HUES6 (cell line): ENCODE data around the gene TMCC3.
"Not testable (repeated sequence)": the region's sequence is repeated elsewhere in the genome, so short reads cannot be mapped to it uniquely, and the experiment has no call there.

Experiments used
- H3K27ac ChIP-seq: 2 replicates; pipeline ENCODE4 v1.7.0; 2013; ENCODE audit warnings: low read depth, mild to moderate bottlenecking, low read length, inconsistent platforms
- H3K27me3 ChIP-seq: 2 replicates; pipeline ENCODE4 v1.6.1; 2013; ENCODE audit warnings: low read length; ENCODE audit not compliant: control insufficient read depth, insufficient read depth
- H3K36me3 ChIP-seq: 2 replicates; pipeline ENCODE4 v1.6.1; 2013; ENCODE audit warnings: low read length; ENCODE audit not compliant: control insufficient read depth, insufficient read depth
- H3K4me1 ChIP-seq: 2 replicates; pipeline ENCODE4 v1.6.1; 2013; ENCODE audit warnings: low read length; ENCODE audit not compliant: control insufficient read depth, insufficient read depth
- H3K4me3 ChIP-seq: 2 replicates; pipeline ENCODE4 v1.5.1; 2013; ENCODE audit warnings: low read depth, low read length
- H3K9ac ChIP-seq: one replicate; pipeline ENCODE4 v1.6.1; 2013; ENCODE audit warnings: mild to moderate bottlenecking, low read length
- H3K9me3 ChIP-seq: 2 replicates; pipeline ENCODE4 v1.6.1; 2013; ENCODE audit warnings: low read depth, low read length; ENCODE audit not compliant: control insufficient read depth, insufficient read depth

The TMCC3 gene

DNA sequence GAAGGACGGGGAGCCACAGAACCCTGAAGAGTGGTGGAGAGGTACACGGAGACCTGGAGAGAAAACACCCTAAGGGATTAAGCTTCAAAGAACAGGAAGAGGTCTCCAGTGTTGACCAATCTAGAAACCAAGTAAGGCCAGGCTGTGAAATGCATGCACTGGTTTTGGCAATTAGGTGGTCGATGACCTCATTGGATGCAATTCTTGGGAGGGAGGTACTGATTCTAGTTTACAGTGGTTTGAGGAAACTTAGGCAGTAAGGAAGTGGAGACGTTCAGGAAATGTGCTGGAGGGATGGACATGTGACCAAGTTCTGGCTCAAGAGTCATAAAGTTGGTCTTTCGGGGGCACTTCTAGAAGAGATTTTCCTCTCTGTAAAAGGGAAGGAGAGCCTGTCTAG, 99.4 kb downstream of the TMCC3 start:
- H3K9me3 ChIP-seq = peaks cover 18% of the 10 kb centered on the region
- no peak overlapping the region for H3K9ac ChIP-seq
- no peaks in the 10 kb centered on the region for H3K4me1 ChIP-seq
- no peak overlapping the region for H3K27ac ChIP-seq
- H3K4me3 ChIP-seq = no peak overlapping the region
- H3K27me3 ChIP-seq = no peaks in the 10 kb centered on the region
- H3K36me3 ChIP-seq = no peaks in the 10 kb centered on the region

DNA sequence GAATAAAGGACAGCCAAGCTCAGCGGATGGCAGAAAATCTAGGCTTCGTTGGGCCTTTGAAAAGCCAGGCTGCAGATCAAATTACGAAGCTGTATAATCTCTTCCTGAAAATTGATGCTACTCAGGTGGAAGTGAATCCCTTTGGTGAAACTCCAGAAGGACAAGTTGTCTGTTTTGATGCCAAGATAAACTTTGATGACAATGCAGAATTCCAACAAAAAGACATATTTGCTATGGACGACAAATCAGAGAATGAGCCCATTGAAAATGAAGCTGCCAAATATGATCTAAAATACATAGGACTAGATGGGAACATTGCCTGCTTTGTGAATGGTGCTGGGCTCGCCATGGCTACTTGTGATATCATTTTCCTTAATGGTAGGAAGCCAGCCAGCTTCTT, 101.5 kb downstream of the TMCC3 start:
- not testable (repeated sequence) for H3K4me3 ChIP-seq, H3K4me1 ChIP-seq, H3K27ac ChIP-seq, H3K27me3 ChIP-seq, H3K36me3 ChIP-seq, H3K9ac ChIP-seq
- H3K9me3 ChIP-seq = peaks cover 18% of the 10 kb centered on the region

DNA sequence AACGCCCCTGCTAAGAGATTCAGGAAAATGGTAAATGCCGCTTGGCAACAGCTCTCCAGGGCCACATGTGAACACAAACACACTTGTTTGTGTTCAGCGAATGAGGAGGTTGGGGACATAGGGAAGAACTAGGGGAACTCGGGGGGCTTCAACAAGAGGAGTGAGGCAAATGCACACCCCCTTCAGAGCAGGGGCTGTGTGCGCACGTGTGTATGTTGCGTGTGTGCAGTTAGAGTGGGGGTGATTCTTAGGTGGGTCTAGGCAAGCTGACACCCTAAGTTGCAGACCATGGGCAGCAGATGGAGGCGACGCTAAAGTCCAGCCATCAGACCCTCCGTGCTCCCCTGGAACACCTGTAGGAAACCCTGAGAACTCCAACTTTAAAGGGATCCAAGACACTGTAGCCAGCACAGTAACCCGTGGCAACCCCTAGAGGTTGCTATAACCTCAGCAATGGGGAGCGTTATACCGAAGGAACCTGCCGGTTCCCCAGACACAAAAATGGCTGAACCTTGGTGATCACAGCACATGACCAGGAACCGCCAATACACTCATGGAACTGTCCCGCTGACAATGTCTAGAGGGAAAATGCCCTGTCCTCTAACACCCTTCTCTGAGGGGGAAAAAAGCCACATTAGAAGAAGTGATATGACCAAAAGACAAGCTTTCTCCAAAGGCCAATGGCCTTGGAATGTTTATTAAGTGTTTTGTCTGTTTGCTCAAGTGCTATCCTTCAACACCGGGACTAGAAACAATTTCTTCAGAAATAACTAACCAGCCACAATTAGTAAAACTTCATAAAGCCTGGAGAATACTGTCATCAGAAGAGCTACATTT, 104.2 kb downstream of the TMCC3 start:
- Histone ChIP-seq H3K9ac (no peak overlapping the region), H3K4me3 (no peak overlapping the region), H3K27me3 (no peaks in the 10 kb centered on the region), H3K27ac (no peak overlapping the region), H3K9me3 (peaks cover 18% of the 10 kb centered on the region), H3K36me3 (no peaks in the 10 kb centered on the region), H3K4me1 (no peaks in the 10 kb centered on the region)

DNA sequence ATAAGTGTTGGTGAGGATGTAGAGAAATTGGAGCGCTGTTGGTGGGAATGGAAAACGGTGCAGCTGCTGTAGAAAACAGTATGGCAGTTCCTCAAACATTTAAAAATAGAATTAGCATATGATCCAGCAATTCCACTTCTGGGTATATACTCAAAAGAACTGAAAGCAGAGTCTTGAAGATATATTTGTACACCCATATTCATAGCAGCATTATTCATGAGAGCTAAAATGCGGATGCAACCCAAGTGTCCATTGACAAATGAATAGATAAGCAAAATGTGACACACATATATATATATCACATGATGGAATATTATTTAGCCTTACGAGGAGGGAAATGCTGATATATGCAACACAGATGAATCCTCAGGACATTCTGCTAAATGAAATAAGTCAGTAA, 106.0 kb downstream of the TMCC3 start:
- H3K27ac ChIP-seq = no peak overlapping the region
- no peak overlapping the region for H3K9ac ChIP-seq
- no peaks in the 10 kb centered on the region for H3K36me3 ChIP-seq
- peaks cover 18% of the 10 kb centered on the region for H3K9me3 ChIP-seq
- H3K27me3 ChIP-seq = no peaks in the 10 kb centered on the region
- H3K4me3 ChIP-seq = no peak overlapping the region
- no peaks in the 10 kb centered on the region for H3K4me1 ChIP-seq

DNA sequence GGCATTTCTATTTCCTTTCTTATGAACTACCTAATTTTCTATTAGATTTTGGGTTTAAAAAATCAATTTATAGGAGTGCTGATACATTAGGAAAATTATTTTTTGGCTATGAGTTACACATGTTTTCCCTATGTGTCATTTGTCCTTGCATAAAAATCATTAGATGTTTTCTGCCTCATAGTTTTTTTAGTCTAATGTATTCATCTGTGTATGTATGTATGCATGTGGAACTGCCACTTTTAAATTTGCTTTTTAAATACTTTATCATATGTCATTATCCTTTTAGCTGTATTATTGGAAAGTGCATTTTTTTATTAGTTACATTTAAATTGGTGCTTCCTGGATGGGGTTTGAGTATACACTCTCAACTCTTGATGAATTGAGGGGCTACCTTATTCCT, 112.0 kb downstream of the TMCC3 start:
- Histone ChIP-seq H3K4me1 (no peaks in the 10 kb centered on the region), H3K9ac (no peak overlapping the region), H3K27me3 (no peaks in the 10 kb centered on the region), H3K4me3 (no peak overlapping the region), H3K9me3 (no peaks in the 10 kb centered on the region), H3K27ac (no peak overlapping the region), H3K36me3 (no peaks in the 10 kb centered on the region)

DNA sequence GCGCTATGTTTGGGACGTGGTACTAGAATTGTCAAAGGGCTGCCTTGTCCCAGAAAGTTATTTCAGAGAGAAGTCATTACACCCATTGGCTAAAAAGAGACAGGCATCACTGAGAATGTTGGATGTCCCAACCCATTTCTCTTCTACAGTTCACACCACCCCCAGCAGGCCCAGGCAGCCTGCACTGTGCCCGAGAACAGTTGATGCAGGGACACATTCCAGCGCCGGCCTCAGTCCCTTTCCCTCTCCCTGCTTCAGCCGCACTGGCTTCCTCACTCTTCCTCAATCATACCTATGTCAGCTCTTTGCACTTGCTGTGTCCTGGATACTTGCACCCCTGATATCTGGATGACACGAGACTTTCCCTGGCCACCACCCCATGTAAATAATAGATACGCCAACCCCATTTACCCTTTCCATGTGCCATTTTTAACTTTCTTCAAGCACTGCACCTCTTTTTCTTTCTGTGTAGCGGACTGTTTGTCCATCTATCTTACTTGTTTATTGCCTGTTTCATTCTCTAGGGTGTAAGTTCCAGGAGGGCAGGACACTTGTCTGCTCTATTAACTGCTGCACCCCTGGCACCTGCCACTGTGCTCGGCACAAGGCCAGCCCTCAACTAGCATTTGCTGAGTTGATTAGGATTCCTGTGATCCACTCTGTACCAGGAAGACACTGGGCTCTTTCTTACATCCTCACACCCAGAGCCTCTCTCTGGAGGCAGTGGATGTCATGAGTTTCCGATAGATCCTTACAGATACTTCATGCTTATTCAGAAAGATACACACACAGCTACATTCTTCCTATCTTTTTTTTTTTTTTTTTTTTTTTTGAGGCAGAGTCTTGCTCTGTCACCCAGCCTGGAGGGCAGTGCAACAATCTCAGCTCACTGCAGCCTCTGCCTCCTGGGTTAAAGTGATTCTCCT, 114.1 kb downstream of the TMCC3 start:
- Histone ChIP-seq H3K36me3 (no peaks in the 10 kb centered on the region), H3K27ac (no peak overlapping the region), H3K9me3 (no peaks in the 10 kb centered on the region), H3K4me1 (no peaks in the 10 kb centered on the region; the same call in 1 of the 2 replicates), H3K9ac (no peak overlapping the region), H3K27me3 (no peaks in the 10 kb centered on the region), H3K4me3 (no peak overlapping the region)

DNA sequence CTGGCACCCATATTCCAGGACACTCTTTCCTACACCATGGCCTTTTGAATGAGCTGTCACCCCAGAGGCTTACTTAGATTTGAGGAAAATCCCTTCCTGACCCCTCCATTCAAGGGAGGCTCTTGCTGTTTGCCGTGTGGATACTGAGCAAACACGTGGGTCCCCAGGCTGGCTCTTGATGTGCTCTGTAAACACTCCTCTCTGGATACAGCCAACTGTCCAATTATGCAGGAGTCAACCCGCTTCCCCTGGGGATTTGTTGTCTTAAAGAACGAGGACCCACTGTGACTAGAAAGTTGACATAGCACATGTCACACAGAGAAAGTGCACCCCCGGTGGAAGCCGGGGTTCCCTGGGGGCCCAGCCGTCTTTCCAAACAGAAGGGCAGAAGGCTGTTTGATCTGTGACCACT, 114.8 kb downstream of the TMCC3 start:
- Histone ChIP-seq H3K36me3 (no peaks in the 10 kb centered on the region), H3K9ac (no peak overlapping the region), H3K27ac (no peak overlapping the region), H3K4me3 (no peak overlapping the region), H3K4me1 (no peaks in the 10 kb centered on the region; the same call in 1 of the 2 replicates), H3K27me3 (no peaks in the 10 kb centered on the region), H3K9me3 (no peaks in the 10 kb centered on the region)

DNA sequence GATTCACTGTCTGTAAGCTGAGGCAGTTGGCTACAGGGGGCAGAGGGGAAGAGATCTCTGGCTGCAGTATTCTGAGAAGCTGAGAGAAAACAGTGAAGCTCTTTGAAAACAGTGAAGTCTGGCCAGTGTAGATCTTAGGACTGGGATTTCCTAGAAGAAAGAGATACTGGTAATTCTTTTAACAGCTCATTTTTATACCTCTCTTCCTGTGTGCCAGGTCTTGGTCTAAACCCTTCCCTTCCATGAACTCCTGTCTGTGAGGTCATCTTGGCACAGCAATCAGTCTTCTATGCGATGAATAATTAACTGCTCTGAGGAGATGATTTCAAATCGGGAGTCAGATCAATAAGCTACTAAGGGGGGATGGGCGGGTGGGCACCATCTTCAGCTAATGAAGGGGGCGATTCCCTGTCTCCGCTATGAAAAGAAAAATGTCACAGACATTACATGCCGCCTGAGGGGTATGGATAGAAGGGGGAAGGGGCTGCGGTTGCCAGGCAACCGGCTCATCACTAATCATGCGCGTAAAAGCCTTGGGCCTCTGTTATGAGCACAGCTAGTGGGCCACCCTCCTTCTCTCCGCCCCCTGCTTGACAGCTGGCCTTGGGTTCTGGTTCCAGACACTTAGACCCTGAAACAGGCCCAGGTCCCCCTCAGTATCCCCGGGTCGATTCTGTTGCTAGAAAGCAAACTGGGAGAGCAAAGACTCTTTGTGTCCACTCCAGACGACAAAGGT, 115.4 kb downstream of the TMCC3 start:
- no peaks in the 10 kb centered on the region for H3K27me3 ChIP-seq
- H3K27ac ChIP-seq = no peak overlapping the region
- no peaks in the 10 kb centered on the region for H3K36me3 ChIP-seq
- no peak overlapping the region for H3K4me3 ChIP-seq
- H3K9me3 ChIP-seq = no peaks in the 10 kb centered on the region
- H3K9ac ChIP-seq = no peak overlapping the region
- H3K4me1 ChIP-seq = no peaks in the 10 kb centered on the region; the same call in 1 of the 2 replicates

DNA sequence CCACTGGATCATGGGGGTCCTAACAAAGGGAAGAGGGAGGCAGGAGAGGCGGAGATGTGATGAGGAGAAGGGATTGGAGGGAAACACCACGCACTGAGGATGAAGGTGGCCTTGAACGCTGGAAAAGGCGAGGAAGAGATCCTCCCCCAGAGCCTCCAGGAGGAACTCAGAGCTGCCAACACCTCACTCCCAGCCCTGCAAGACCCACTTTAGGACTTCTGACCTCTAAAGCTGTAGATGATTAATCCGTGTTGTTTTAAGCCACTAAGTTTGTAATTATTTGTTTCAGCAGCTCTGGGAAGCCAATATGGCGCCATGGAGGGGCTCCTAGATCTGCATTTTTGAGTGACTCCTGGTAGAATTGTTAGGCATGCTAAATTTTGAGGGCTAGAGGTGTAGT, 116.1 kb downstream of the TMCC3 start:
- Histone ChIP-seq H3K4me1 (no peaks in the 10 kb centered on the region; the same call in 1 of the 2 replicates), H3K4me3 (no peak overlapping the region), H3K27ac (no peak overlapping the region), H3K9me3 (no peaks in the 10 kb centered on the region), H3K27me3 (no peaks in the 10 kb centered on the region), H3K36me3 (no peaks in the 10 kb centered on the region), H3K9ac (no peak overlapping the region)

DNA sequence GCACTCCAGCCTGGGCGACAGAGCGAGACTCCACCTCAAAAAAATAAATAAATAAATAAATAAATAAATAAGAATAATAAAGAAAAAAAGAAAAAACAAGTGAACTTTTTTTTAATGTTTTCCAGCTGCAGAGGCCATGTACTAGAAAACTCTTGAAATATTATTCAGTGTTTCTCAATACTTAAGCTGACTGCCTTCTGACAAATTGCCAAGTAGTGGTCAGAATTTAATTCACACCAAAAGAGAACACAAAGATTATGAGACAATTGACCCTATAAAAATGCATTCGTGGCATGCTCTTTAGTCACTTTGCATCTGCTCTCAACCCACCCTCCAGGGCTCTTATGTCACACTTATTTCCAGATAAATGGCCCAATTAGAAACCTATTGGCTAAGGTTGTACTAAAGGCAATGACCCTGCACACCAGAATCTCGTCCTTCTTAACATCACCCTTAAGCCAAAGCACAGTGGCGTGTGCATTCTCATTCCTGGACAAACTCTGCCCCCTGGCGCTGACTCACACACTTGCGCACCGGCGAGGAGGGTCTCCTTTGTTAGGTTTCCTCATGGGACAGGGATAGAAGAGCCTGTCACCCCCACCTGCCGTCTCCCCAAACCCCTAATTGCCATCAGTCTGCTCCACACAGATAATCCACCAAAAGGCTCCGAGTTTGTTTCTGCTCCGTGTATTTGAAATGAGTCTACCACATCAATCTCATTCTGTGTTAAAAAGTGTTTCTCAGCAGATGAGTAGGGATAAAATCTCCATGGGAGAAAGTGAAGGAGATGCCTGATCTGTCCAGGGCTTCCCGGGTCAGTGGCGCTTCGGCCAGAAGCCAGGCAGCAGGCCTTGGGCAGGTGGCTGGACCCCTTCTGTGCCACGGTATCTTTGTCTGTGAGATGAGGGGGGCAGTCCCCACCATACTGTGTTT, 117.6 kb downstream of the TMCC3 start:
- H3K4me1 ChIP-seq = no peaks in the 10 kb centered on the region; the same call in 1 of the 2 replicates
- no peak overlapping the region for H3K4me3 ChIP-seq
- no peak overlapping the region for H3K27ac ChIP-seq
- no peaks in the 10 kb centered on the region for H3K27me3 ChIP-seq
- H3K9ac ChIP-seq = no peak overlapping the region
- no peaks in the 10 kb centered on the region for H3K9me3 ChIP-seq
- H3K36me3 ChIP-seq = no peaks in the 10 kb centered on the region
